NCI-H2029 treated with DMSO at 0.1 percent for 48 hours (cell line): ENCODE data around the gene ELP2.
"Not testable (repeated sequence)": the region's sequence is repeated elsewhere in the genome, so short reads cannot be mapped to it uniquely, and the experiment has no call there.

Experiments
- DNase-seq: peaks from one replicate; lab custom pipeline; 2025; lab: John Stamatoyannopoulos, UW

Gene ELP2

GRCh38 chr18:36187826-36188721, 58.4 kb downstream of the ELP2 start:
- DNase-seq: no peak

DNA sequence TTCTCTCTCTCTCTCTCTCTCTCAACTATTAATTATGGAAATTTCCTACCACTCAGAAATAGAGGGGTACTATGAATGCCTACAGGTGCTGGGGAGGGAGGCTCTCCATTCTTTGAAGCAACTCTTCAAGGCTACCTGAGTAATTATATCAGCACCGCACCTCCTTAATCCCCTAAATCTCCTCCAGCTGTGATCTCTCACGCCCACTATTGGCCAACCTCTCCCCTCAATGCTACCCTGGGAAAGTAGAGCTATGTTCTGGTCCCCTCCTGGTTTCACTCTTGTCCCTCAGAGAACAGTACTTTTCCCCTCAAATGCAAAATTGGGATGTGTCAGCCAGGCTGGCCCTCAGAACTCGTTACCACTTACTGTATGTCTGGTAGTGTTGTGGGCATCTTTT, 59.2 kb downstream of the ELP2 start:
- no peak for DNase-seq

DNA sequence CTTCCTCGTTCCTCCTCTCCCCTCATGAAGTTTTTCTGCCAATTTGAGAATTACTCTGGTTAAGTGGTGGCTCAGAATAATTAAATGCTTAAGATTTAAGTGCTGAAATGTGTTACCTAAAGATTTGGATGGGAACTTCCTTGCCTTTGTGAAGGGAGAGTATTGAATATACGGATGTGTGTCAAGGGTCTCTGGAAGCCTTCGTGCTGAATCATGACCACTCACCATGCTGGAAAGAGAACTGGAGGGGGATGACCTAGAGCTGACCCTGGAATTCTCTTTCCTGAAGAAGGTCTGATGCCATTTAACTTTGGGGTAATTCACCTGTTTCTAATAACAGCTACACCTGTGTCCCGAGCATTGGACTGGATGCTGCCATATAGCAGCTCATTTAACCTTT, 59.8 kb downstream of the ELP2 start:
- no peak for DNase-seq

GRCh38 chr18:36191286-36191685, 61.6 kb downstream of the ELP2 start:
- no peak for DNase-seq

DNA sequence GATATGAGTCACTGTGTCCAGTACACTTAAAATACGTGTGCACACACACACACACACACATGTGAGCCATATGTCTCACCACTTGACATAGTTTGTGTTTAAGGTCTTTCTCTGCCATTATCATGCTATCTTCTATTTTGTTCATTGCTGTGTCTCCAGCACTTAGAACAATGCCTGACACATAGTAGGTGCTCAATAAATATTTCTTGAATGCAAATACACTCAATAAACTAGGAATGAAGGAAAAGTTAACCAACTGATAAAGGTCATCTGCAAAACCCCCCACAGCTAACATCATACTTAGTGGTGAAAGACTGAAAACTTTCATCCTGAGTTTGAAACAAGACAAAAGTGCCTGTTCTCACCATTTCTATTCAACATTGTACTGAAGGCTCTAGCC, 62.0 kb downstream of the ELP2 start:
- no peak for DNase-seq

GRCh38 chr18:36194600-36195315, 65.1 kb downstream of the ELP2 start:
- no peak for DNase-seq

- DNase-seq: no peak
These were observed 65.9 kb downstream of the ELP2 start for GRCh38 chr18:36195427-36196122.

GRCh38 chr18:36196238-36196995, 66.7 kb downstream of the ELP2 start:
- no peak for DNase-seq

DNA sequence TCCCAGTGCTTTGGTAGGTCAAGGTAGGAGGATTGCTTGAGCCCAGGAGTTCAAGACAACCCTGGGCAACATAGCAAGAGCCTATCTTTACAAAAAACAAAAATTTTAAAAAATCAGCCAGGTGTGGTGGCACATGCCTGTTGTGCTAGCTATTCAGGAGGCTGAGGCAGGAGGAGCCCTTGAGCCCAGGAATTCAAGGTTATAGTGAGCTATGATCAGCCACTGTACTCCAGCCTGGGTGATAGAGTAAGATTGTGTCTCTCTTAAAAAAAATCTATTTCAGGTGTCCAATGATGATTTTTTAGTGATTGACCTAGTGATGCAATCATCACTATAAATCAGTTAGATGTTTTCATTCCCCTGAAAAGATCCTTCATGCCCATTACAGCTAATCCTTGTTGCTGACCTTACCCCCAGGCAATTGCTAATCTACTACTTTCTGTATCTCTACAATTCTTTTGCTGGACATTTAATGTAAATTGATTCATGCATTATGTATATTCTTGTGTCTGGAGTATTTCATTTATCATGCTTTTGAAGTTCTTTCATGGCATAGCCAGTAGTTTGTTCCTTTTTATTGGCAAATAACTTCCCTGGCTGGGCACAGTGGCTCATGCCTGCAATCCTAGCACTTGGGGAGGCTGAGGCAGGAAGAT, 67.9 kb downstream of the ELP2 start:
- DNase-seq: no peak

- DNase-seq: no peak
These were observed 70.1 kb downstream of the ELP2 start for GRCh38 chr18:36199691-36200295.

DNA sequence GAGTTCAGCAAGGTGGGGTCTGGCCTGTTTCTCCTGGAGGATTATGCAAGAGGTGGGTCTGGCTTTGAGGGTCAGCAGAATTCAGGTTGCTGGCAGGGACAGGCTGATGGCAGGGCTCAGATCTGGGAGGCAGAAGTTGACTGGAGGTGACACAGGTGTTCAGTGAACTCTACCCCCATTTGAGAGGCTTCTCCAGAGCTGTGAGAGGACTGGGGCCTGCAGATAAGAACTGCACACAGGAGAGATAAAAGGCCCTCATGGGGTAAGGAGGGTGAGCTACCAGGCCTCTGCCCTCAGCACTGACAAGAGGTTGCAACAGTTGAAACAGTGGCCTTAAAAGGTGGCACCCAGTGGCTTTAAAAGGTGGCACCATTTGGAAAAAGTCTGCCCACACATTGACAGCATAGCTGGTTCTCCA, 70.7 kb downstream of the ELP2 start:
- no peak for DNase-seq

DNA sequence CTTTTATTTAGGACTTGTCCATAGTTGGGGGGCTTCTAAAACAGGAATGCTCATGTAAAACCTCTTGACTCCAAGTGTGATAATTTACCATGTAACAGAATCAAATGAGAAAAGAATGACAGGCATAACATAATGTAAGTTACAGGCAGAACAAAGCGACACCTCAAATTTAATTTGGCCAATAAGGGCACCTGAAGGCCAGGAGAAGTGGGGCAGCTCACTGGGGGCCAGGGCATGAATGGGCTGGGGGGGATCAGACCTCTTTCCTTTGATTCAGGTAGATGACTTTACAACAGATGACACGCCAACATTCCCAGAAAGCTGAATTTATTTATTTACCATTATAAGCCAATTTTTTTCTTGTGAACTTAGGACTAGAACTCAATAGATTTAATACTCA, 72.1 kb downstream of the ELP2 start:
- no peak for DNase-seq

- no peak for DNase-seq
These were observed 73.7 kb downstream of the ELP2 start for GRCh38 chr18:36203360-36203895.

- no peak for DNase-seq
These were observed 75.5 kb downstream of the ELP2 start for GRCh38 chr18:36205166-36205565.

GRCh38 chr18:36207303-36207702, 77.6 kb downstream of the ELP2 start:
- no peak for DNase-seq

- DNase-seq: not testable (repeated sequence)
These were observed 78.3 kb downstream of the ELP2 start for GRCh38 chr18:36207969-36208368.

DNA sequence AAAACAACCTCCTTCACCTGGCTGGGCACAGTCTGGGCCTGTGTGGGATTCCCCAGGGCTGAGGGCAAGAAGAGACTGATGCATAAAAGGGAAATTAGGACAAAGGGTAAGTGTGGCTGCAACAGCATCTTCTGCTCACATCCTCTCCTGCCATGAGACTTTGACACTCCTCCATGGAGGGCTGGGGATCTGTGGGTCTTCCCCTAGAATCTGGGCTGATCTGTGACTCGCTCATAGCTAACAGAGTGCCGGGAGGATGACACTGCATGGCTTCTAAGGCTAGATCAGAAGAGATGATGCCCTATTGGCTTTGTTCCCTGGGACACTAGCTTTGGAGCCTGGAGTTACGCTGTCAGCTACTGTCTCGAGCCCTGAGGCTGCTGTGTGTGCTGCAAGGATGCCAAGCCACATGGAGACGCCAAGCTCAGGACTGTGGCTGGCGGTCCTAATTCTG, 81.9 kb downstream of the ELP2 start:
- DNase-seq: no peak

DNA sequence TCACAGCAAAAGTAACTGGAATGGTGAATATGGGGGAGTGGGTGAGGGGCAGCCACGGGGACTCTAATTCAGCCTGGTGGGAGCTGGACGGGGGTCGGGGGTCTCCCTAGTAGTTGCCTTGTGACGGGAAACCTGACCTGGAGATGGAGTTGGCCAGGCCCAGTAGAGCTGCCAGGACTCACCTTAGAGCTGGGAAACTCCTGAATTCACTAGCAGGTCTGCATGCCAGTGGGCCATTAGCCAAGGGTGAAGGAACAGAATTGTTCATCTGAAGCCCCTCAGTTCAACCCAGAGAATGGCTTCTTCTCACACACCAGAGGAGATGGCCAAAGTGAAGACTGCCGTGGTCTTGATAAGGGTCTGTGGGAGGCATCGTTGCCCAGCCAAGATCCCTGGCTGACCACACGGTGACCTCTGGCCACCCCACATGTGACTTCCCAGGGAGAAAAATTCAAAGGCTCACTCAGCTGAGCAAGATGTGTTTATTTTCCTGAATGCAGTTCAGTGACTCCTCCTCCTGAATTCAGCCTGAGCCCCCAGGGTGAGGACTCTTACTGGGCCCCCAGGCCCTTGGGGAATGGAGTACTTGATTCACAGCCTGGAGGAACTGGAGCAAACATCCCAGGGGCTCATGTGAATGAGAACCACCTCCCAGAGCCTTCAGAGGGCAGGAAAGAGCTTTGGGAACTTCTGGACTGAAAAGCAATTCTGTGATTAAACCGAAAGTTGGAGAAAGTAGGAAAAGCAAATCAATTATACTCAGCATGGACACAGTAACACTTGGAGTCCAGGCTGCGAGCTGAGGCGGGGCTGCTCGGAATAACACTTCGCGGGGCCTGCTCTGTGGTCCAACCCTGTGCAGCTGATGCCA, 82.8 kb downstream of the ELP2 start:
- DNase-seq: no peak

DNA sequence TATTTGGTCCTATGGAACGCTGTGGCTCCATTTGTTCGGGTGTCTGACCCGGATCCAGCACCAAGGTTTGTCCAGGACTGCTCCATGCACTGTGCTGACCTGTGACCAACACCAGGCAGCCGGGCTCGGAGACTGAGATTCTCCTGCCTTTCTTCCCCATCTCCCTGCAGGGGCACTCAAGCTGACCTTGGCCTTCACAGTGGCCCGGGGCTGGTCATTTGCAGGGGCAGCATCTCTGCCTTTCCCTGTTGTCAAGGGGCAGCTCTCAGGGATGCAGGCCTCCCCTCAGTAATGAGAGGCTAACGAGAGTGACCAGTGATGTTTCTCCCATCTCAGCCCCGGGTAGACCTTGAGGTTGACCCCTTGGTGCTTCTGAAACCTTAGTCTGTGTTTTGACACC, 85.1 kb downstream of the ELP2 start:
- DNase-seq: no peak

DNA sequence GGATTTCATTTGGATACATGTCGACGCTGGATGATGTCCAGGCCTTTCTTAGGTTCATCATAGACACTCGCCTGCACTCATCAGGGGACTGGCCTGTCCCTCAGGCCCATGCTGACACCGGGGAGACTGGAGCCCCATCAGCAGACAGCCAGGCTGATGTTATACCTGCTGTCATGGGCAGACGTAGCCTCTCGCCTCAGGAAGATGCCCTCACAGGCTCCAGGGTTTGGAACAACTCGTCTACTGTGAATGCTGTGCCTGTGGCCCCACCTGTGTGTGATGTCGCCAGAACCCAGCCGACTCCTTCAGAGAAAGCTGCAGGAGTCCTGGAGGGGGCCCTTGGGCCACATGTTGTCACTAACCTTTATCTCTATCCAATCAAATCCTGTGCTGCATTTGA, 85.9 kb downstream of the ELP2 start:
- DNase-seq: no peak
